ENCODE results near the gene TMEM129.
"Not testable (repeated sequence)": the region's sequence is repeated elsewhere in the genome, so short reads cannot be mapped to it uniquely, and the experiment has no call there.

TMEM129 gene

GRCh38 chr4:1721666-1722550 is 785 bp upstream of the TMEM129 start:
- no peak for DNase-seq (ENCODE audit: low read depth)

- peak; percentile 36 for DNase-seq (ENCODE audit: low read depth)
Measured at GRCh38 chr4:1720163-1720983, 750 bp downstream of the TMEM129 start.

- no peak for DNase-seq (ENCODE audit: low read depth)
Measured at GRCh38 chr4:1718095-1718850, 2.9 kb downstream of the TMEM129 start.

- no peak for DNase-seq (ENCODE audit: low read depth)
Measured at GRCh38 chr4:1717129-1718094, 3.7 kb downstream of the TMEM129 start.

- DNase-seq (ENCODE audit: low read depth) = no peak
Measured at GRCh38 chr4:1716065-1716945, 4.8 kb downstream of the TMEM129 start.

- no peak for DNase-seq (ENCODE audit: low read depth)
Measured at GRCh38 chr4:1715002-1715758, 5.9 kb downstream of the TMEM129 start.

- DNase-seq (ENCODE audit: low read depth) = peak; percentile 15
Measured at GRCh38 chr4:1714303-1715001, 6.7 kb downstream of the TMEM129 start.

GRCh38 chr4:1713003-1713851 is 7.9 kb downstream of the TMEM129 start:
- no peak for DNase-seq (ENCODE audit: low read depth)

- DNase-seq (ENCODE audit: low read depth) = peak; percentile 96
Measured at GRCh38 chr4:1712216-1713002, 8.7 kb downstream of the TMEM129 start, which contains the start of gene SLBP. Gene SLBP, minus strand, starts transcription at chr4:1712319. Its CDS starts 131 bp downstream, at chr4:1712188.

- peak; percentile 54 for DNase-seq (ENCODE audit: low read depth)
Measured at GRCh38 chr4:1711571-1712215, 9.4 kb downstream of the TMEM129 start.

- DNase-seq (ENCODE audit: low read depth) = peak; percentile 21
Measured at GRCh38 chr4:1711055-1711570, 10.0 kb downstream of the TMEM129 start.

- no peak for DNase-seq (ENCODE audit: low read depth)
Measured at GRCh38 chr4:1708581-1708980, 12.5 kb downstream of the TMEM129 start.

GRCh38 chr4:1706358-1706757 is 14.8 kb downstream of the TMEM129 start:
- peak; percentile 46 for DNase-seq (ENCODE audit: low read depth)

- no peak for DNase-seq (ENCODE audit: low read depth)
Measured at GRCh38 chr4:1705732-1706131, 15.4 kb downstream of the TMEM129 start.

- no peak for DNase-seq (ENCODE audit: low read depth)
Measured at GRCh38 chr4:1703867-1704266, 17.3 kb downstream of the TMEM129 start.

GRCh38 chr4:1701671-1702070 is 19.5 kb downstream of the TMEM129 start:
- not testable (repeated sequence) for DNase-seq (ENCODE audit: low read depth)

Measured in amniotic epithelial cell (primary cell).